Kidney epithelial cell (primary cell): Measurements from ENCODE around the gene PFDN1. TPM values are rescaled to one million over a fixed set of nuclear protein-coding genes. Genes with fewer than 3 reads are reported as not detected.

Experiments
- DNase-seq: peaks from one replicate; pipeline ENCODE4 v3.0.0-alpha.2; 2010; ENCODE audit warnings: low read depth
- H3K27me3 ChIP-seq: 2 replicates; pipeline ENCODE4 v1.6.0; 2011; ENCODE audit warnings: low read length; ENCODE audit not compliant: control insufficient read depth, insufficient read depth
- H3K36me3 ChIP-seq: 2 replicates; pipeline ENCODE4 v1.5.1; 2011; ENCODE audit warnings: low read length; ENCODE audit not compliant: control insufficient read depth, insufficient read depth
- H3K4me3 ChIP-seq: 2 replicates; pipeline ENCODE4 v1.5.1; 2011; ENCODE audit warnings: low read depth, mild to moderate bottlenecking, control low read depth, low read length
- CTCF ChIP-seq: IDR thresholded peaks from 2 replicates; pipeline ENCODE4 v1.5.1; 2011; ENCODE audit warnings: mild to moderate bottlenecking, moderate library complexity, low read length, control low read depth, inconsistent platforms; ENCODE audit not compliant: insufficient read depth, poor library complexity, severe bottlenecking
- total RNA-seq: library from RNA; depleted of rRNA; stranded (reverse); fragments of >200 nt; gene quantifications from 2 replicates; pipeline ENCODE4 v1.2.3, GENCODE V29; 2015

The PFDN1 gene
- total RNA-seq, 1 donor from 2014 or later: 124 TPM

GRCh38 chr5:140222416-140222815 is 80.5 kb downstream of the PFDN1 start:
- Histone ChIP-seq H3K4me3 (no peak overlapping the region), H3K27me3 (no peaks in the 10 kb centered on the region), H3K36me3 (no peaks in the 10 kb centered on the region)
- no peak for DNase-seq
- TF ChIP-seq CTCF: no peak

- no peaks in the 10 kb centered on the region for H3K27me3 ChIP-seq
- no peak for TF ChIP-seq CTCF
- DNase-seq: peak; percentile 61
- H3K4me3 ChIP-seq: no peak overlapping the region
- H3K36me3 ChIP-seq: no peaks in the 10 kb centered on the region
These were observed 81.1 kb downstream of the PFDN1 start for GRCh38 chr5:140221697-140222223.

DNA sequence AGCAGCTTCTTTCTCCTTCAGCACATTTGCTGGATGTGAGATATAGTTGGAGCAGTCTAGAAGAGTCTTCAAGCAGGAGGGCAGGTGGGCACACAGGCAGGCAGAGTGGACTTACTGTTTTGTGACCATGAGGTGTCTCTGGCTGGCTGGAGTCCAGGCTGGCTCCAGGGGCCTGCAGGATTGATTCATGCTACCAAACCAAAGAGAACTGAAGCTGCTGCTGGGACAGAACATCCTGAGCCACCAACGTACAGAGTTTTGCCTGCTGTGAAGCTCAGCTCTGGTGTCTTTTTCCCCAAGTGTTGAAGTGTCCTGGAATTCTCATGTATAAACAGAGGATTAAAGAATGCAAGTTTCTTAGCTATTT is 82.2 kb downstream of the PFDN1 start:
- no peak for TF ChIP-seq CTCF
- no peaks in the 10 kb centered on the region for H3K36me3 ChIP-seq

GRCh38 chr5:140220032-140220697 is 82.7 kb downstream of the PFDN1 start:
- DNase-seq: peak; percentile 66
- Histone ChIP-seq H3K4me3 (no peak overlapping the region), H3K27me3 (no peaks in the 10 kb centered on the region), H3K36me3 (no peaks in the 10 kb centered on the region)
- TF ChIP-seq CTCF: no peak

More for the DNA sequence above, 82.2 kb downstream of the PFDN1 start:
- Histone ChIP-seq H3K4me3 (no peak overlapping the region), H3K27me3 (no peaks in the 10 kb centered on the region)
- no peak for DNase-seq

GRCh38 chr5:140219068-140219991 is 83.6 kb downstream of the PFDN1 start:
- H3K36me3 ChIP-seq: no peaks in the 10 kb centered on the region
- TF ChIP-seq CTCF: no peak
- H3K4me3 ChIP-seq: no peak overlapping the region
- DNase-seq: no peak
- no peaks in the 10 kb centered on the region for H3K27me3 ChIP-seq
